HG03097 (cell line): ENCODE results near the gene PSME3IP1.
"Not testable (repeated sequence)": the region's sequence is repeated elsewhere in the genome, so short reads cannot be mapped to it uniquely, and the experiment has no call there.

Experiments
- ATAC-seq: cut with Tn5 transposase; IDR thresholded peaks from one replicate; pipeline ENCODE4 v1.9.1; 2021; ENCODE audit not compliant: unreplicated experiment, low FRiP score

The PSME3IP1 gene

GRCh38 chr16:57127037-57127763 is 58.6 kb downstream of the PSME3IP1 start:
- ATAC-seq, result no peak

GRCh38 chr16:57126411-57126810 is 59.4 kb downstream of the PSME3IP1 start:
- no peak for ATAC-seq

GRCh38 chr16:57125969-57126368 is 59.9 kb downstream of the PSME3IP1 start:
- no peak for ATAC-seq

GRCh38 chr16:57125376-57125775 is 60.5 kb downstream of the PSME3IP1 start:
- no peak for ATAC-seq

- no peak for ATAC-seq
Measured at GRCh38 chr16:57123974-57124674, 61.7 kb downstream of the PSME3IP1 start.

- no peak for ATAC-seq
Measured at GRCh38 chr16:57123216-57123973, 62.4 kb downstream of the PSME3IP1 start.

- ATAC-seq, result no peak
Measured at GRCh38 chr16:57118461-57119084, 67.3 kb downstream of the PSME3IP1 start.

- ATAC-seq, result no peak
Measured at GRCh38 chr16:57115514-57116182, 70.2 kb downstream of the PSME3IP1 start.

GRCh38 chr16:57115168-57115513 is 70.7 kb downstream of the PSME3IP1 start:
- ATAC-seq, result no peak

GRCh38 chr16:57113664-57114063 is 72.2 kb downstream of the PSME3IP1 start:
- no peak for ATAC-seq

GRCh38 chr16:57113042-57113453 is 72.8 kb downstream of the PSME3IP1 start:
- no peak for ATAC-seq

- no peak for ATAC-seq
Measured at GRCh38 chr16:57112403-57113041, 73.3 kb downstream of the PSME3IP1 start.

GRCh38 chr16:57111420-57111819 is 74.4 kb downstream of the PSME3IP1 start:
- ATAC-seq, result no peak

GRCh38 chr16:57110937-57111336 is 74.9 kb downstream of the PSME3IP1 start:
- no peak for ATAC-seq

- ATAC-seq, result not testable (repeated sequence)
Measured at GRCh38 chr16:57109259-57110105, 76.4 kb downstream of the PSME3IP1 start.

- ATAC-seq, result no peak
Measured at GRCh38 chr16:57108432-57108831, 77.4 kb downstream of the PSME3IP1 start.

- no peak for ATAC-seq
Measured at GRCh38 chr16:57107321-57107922, 78.4 kb downstream of the PSME3IP1 start.

- ATAC-seq, result no peak
Measured at GRCh38 chr16:57106767-57107166, 79.1 kb downstream of the PSME3IP1 start.

- no peak for ATAC-seq
Measured at GRCh38 chr16:57105184-57105583, 80.7 kb downstream of the PSME3IP1 start.
